DMS79 (cell line): ENCODE data around the gene KMT2C.

ENCODE experiments used
- DNase-seq: peaks from one replicate; lab custom pipeline; 2025; lab: John Stamatoyannopoulos, UW

KMT2C gene

GRCh38 chr7:152202056-152202455 lies 233.7 kb downstream of the KMT2C start:
- no peak for DNase-seq

- DNase-seq = no peak
These were observed 235.4 kb downstream of the KMT2C start for GRCh38 chr7:152200395-152200794.

GRCh38 chr7:152196391-152196790 lies 239.4 kb downstream of the KMT2C start:
- DNase-seq = no peak

GRCh38 chr7:152193880-152194279 lies 241.9 kb downstream of the KMT2C start:
- no peak for DNase-seq

GRCh38 chr7:152189061-152189460 lies 246.7 kb downstream of the KMT2C start:
- DNase-seq = no peak

- no peak for DNase-seq
These were observed 250.2 kb downstream of the KMT2C start for GRCh38 chr7:152185558-152185957.

DNA sequence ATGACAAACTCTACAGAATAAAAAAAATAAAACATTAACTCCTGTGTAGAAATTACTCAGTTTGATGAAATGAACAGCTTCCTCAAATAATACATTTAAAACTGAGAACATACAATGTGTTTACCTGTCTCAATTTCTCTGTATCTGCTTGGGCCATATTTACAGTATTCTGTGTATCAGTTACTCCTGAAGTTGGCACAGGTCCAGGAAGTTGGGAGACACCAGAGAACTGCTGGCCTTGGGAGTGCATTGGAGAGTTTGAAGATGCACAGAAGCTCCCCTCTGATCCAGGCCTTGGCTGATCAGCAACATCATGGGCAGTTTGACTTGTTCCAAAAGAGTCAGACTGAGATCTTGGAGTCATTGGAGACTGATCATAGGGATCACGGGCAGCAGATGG lies 255.2 kb downstream of the KMT2C start:
- DNase-seq = no peak

GRCh38 chr7:152180048-152180447 lies 255.8 kb downstream of the KMT2C start:
- no peak for DNase-seq

- DNase-seq = no peak
These were observed 257.3 kb downstream of the KMT2C start for GRCh38 chr7:152178405-152179058.

GRCh38 chr7:152177681-152178404 lies 258.0 kb downstream of the KMT2C start:
- no peak for DNase-seq

- DNase-seq = no peak
These were observed 259.0 kb downstream of the KMT2C start for GRCh38 chr7:152176797-152177196.

DNA sequence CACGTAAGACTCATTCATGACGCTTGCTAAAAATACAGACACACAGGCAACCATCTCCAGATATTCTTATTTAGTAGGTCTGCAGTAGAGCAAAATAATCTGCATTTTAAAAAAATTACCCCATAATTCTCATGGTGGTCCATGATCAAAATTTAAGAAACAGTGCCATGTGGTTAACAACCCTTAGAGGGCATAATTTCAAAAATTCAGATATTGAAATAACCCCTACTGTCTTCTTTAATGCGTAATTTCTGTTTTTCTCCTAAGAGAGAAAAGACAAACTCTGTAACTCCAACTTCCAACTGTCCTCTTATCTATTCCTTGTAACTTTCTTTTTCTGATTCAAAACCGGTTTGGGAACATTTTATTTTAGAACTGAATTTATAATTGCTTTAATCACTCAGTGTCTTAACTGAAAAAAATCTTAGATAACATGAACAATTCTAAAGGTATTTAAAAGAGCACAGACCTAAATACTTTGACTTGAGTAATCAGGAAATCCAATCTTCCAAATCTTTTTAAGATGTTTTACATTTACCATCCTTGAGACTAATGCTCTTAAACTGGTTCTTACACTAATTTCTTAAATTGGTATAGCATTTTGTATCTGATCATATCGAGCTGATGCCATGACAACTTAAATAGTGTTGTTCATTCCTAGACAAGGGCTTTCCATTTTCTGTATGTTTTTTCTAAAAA lies 262.3 kb downstream of the KMT2C start:
- DNase-seq = no peak

DNA sequence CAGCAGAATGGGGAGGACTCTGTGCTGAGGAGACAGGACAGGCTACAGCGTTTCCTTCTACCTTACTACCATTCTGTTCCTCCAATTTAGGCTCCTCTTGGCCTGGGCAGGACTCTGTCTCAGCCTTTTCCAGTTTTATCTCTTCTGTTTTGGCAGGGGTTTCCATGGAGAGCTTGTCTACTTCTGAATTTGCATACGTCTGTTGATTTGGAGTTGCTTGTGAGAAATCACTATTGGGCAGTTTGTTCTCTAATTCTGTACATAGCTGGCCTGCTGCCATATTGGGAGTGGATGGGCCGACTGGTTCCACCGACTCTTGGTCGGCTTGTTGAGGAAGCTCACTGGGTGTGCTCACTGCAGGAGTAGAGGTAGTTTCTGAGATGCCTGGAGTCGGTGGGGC lies 273.5 kb downstream of the KMT2C start:
- DNase-seq = no peak

DNA sequence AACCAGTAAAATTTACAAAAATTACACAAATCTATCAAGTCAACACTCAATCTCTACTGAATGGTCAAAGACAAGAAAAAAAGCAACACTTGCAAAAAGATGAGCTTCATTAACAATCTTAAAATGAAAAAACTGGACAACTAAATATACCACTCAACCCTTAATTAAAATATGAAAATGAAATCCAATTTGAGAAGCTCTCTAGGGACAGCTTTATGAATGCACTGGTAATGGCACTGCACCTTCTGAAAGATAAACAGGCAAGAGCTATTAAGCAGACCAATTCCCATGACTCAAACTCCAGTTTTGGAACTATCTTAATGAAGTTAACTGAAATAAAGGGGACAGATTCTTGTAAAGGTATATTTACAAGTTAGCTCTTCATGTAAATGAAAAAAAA lies 274.6 kb downstream of the KMT2C start:
- no peak for DNase-seq

DNA sequence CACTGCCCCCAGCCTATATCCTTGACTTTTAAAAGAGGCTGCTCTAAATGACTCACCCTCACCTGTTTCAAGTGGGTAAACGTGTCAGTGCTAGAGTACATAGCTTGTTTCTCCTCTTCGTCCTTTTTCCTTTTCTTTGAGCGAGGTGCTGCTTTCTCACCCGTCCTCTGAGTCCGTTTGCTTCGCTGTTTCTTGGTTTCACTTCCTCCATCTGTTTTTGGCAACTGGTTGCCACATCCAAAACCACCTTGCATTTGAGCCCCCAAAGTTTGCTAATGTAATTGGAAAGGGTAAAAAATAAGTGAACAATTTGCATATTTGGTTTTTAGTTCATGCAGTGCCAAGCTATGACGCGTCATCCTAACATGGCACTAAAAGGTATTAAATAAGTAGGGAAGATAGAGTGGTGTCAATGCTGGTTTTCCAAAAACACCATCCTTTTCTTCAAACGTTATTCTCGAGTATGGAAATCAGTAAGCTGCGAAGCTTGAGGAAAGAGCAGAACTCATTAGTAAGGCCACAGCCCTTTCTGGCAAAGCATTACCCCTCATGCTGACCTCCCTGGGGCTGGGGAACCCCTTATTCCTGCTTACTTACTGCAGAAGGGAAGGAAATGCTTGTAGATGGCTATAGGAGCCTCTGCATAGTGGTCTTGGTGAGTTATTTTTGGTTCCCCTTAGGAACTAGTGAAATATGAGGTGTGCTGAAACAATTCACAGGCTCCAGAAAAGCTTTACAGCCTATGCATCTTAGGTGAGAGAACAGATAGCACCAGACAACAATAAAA lies 276.8 kb downstream of the KMT2C start:
- no peak for DNase-seq

DNA sequence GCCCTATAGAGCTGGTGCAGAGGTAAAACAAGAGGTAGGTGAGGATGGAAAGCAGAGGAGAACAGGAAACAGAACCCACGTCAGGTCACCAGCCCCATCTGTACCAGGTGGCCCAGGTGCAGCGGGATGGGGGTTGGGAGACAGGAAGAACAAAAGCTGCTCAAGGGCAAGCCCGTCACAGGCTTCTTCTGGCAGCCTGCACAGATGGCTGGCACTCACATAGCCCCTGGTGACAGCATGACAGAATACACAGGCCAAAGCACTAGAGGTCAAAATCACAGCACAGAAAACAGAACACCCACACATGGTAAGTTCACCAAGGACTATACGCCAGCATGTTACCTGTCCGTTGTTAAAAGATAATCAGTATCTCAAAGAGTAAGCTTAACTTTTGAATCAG lies 283.5 kb downstream of the KMT2C start:
- DNase-seq = no peak

- no peak for DNase-seq
These were observed 286.4 kb downstream of the KMT2C start for GRCh38 chr7:152149363-152149762.

DNA sequence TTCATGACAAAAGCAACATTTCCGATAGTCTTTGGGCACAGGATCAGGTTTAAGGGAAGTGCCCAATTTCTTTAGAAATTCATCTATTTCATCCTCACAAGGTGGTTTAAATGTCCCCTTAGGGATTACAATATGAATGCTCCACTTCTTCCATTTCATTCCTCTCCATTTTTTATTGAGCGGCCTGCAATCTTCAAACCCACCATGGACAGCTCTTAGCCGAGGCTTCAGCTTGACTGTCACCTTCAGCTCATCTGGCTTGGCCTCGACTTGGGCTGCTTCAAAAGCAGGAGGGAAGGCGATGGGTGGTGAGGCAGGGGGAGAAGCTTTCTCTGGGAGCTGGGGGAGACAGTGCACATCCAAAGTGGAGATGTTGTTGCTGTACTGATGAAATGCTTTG lies 287.1 kb downstream of the KMT2C start:
- no peak for DNase-seq

DNA sequence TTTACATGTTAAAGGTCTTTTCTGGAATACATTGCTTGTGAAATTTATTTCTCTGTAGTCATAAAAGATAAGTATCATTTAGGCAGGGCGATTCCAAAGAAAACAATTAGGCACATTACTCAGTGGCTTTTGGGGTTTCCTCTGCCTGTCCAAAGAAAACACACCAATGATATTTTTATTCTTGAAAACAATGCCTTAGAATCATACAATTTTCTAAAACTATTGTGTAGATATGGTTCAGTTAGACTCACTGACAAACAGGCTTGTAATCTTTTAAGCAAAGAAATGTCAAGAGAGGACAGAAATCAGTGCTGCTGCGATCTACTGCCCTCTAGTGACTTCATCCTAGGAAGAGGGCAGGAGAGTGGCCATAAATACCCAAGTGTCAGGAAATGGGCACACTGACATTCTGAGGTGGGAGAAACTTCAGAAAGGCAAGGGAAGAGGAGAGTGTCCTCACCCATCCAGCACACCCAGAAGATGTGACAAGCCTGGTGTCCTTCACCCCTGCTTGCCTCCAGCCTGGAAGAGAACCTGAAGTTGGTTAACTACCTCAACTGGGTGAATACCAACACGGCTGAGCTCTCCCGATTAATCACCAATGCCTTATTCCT lies 289.8 kb downstream of the KMT2C start:
- DNase-seq = no peak

GRCh38 chr7:152144557-152145245 lies 291.1 kb downstream of the KMT2C start:
- DNase-seq = no peak

GRCh38 chr7:152142976-152143595 lies 292.7 kb downstream of the KMT2C start:
- no peak for DNase-seq
